Amygdala (tissue), 56 donors: ENCODE results near the gene MCTS1.
"Not testable (repeated sequence)": the region's sequence is repeated elsewhere in the genome, so short reads cannot be mapped to it uniquely, and the experiment has no call there.

Experiments
- DNase-seq, 56 donors: peaks; one replicate each; lab custom pipeline; 2025; lab: John Stamatoyannopoulos, UW

Gene MCTS1, protein sequence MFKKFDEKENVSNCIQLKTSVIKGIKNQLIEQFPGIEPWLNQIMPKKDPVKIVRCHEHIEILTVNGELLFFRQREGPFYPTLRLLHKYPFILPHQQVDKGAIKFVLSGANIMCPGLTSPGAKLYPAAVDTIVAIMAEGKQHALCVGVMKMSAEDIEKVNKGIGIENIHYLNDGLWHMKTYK

DNA sequence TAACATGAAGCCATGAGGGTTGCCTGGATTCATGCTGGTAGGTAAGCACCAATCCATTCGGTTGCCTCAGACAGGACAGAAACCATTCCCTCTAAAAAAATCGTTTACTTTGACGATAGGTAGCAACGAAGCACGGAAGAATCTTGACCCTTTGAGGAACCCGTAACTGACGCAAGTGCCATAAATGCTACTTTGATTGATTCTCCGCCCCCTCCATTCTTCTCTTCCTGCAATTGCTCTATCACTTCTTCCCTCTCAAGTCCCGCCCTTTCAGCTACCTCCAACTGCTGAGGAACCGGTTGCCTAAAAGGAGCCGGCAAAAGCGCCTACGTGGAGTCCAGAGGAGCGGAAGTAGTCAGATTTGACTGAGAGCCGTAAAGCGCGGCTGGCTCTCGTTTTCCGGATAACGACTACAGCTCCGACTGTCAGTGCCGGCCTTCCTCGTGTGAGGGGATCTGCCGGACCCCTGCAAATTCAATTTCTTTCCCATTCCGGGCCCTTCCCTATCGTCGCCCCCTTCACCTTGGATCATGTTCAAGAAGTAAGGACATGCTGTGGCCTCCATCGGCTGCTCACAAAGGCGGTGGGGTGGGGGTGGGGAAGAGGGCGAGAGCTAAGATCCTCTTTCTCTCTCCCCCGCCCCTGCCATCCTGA is at the start of gene MCTS1:
MCTS1 (plus strand) TSS at position 395 of the 654 bp plus-strand sequence; CDS start at position 531, 136 bp downstream.
- DNase-seq = peak; percentile 4 to 82 (median 55)

DNA sequence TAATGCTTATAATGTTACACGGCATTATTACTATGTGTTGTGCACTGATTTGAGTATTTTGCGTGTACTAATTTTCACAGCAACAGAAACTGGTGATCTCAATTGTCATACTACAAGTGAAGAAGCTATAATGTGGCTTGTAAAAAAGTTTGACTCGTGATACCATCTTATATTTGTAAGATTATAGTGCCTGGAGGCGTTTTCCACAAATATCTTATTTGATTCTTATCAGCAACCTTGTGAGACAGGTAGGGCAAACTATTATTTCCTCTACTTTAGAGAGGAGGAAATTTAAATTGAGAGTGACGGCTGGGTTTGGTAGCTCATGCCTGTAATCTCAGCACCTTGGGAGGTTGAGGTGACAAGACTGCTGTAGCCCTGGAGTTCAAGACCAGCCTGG is 47.6 kb upstream of the MCTS1 start:
- DNase-seq = no peak

DNA sequence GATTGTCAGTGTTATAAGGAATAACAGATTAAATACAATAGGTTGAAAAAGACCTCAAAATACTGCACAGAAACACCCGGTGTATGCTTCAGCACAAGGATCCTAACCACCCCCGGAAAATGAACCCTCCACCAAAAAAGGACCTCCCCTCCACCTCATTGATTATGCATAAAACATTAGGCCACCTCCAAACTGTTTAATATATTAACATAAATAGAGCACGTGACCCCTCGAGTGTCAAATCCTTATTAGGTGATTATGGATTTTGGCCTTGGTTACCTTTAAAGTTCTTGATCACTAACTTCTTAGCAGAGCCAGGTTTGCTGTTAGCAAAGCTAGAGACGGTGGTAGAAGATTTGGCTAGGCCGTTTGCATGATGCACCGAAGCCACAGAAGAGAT is 44.1 kb upstream of the MCTS1 start:
- DNase-seq = no peak

DNA sequence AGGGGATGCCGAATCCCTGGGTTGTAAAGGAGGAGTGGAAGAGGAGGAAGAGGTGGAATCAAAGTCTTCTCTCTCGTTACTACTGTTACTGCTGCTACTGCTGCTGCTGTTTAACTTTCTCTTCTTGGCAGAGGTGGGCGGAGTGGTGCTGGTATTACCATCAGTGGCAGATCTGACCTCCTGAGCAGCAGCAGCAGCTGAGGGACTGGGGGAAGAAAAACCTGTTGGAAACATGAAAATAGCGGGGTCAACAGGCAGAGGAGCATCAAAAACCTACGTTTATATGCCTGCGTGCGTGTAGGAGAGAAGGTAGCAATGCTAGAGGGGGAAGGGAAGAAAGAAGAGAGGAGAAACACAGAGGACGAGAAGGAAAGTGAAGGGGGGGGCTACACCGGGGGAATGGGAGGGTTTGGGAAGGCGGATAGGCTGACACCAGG is 43.5 kb upstream of the MCTS1 start:
- DNase-seq = peak in 30 of 56 donors; percentile 2 to 70 (median 26)

GRCh38 chrX:120560842-120561633 is 42.9 kb upstream of the MCTS1 start, which contains the start of gene CUL4B:
CUL4B (minus strand) TSS chrX:120560962; CDS start chrX:120560638, 324 bp downstream.
- DNase-seq = peak; percentile 20 to 93 (median 84)

DNA sequence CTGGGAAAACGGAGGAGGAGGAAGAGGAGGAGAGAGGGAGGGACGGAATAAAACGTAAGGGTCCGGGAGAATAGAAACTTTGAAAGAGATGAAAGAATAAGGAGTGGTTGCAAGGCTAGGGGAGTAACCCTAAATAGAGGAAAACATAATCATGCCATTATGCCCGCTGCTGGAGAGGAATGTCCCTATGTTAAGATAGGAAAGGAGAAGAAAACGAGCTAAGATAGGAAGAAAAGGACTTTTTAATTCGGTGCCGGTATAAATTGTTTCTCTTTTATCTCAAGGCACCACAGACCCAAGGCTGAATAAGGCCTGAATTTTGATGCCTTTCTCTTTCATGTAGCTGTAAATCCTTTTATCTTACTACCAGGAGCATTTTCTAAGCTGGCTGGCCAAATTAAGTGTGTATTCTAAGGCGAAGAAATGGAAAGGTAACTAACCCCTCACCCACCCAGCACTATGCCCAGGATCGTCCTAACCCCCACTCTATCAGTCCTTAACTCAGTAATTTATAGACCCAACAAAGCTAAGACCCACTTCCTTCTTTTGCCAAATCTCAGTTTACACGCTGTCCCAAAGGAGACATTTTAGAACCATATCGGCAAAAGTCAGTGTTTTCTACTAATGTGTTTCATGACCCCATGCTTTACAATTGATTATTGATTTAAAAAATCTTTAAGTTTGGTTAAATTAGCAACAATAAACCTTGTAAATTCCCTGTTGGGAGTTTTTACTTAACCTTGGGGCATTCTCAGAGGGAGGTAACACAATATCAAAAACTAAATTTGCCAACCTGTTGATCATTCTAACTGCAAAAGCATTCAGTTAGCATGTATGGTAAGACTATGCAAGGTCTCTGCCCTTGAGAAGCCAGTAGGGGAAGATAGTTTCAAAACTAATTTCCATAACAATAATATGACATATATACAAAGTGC is 42.0 kb upstream of the MCTS1 start:
- DNase-seq = peak in 2 of 56 donors; percentile 1 to 58

GRCh38 chrX:120562569-120562926 is 41.4 kb upstream of the MCTS1 start:
- DNase-seq = no peak

- DNase-seq = no peak
Measured at GRCh38 chrX:120564925-120565324, 39.0 kb upstream of the MCTS1 start.

GRCh38 chrX:120566817-120567216 is 37.1 kb upstream of the MCTS1 start:
- no peak for DNase-seq

GRCh38 chrX:120568035-120568434 is 35.9 kb upstream of the MCTS1 start:
- DNase-seq = no peak

DNA sequence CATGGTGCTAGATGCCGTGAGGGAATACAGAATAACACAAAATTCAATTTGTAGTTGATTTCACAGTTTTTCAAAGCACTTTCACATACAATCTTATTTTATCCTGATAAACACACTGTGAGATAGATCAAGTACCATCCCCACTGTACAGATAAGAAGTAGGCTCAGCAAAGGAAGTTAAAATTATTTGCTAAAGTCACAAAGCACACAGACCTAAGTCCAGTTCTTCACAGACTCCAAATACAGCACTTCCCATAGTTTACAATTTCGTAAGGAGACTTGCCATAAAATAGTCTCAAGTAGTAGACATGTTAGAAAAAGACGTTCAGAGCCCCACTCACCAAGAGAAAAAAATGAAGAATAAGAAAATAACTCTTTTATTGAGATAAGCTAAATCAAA is 35.3 kb upstream of the MCTS1 start:
- DNase-seq = no peak

- DNase-seq = no peak
Measured at GRCh38 chrX:120570011-120570600, 33.8 kb upstream of the MCTS1 start.

DNA sequence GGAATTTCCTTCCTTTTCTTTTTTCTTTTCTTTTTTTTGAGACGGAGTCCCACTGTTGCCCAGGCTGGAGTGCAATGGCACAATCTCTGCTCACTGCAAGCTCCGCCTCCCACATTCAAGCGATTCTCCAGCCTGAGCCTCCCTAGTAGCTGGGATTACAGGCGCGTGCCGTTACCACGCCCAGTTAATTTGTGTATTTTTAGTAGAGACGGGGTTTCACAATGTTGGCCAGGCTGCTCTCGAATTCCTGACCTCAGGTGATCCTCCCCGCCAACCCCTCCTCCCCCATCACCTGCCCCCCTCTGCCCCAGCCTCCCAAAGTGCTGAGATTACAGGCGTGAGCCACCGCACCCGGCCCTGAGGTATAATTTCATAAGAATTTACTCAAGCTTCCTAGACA is 30.1 kb upstream of the MCTS1 start:
- DNase-seq = not testable (repeated sequence)

DNA sequence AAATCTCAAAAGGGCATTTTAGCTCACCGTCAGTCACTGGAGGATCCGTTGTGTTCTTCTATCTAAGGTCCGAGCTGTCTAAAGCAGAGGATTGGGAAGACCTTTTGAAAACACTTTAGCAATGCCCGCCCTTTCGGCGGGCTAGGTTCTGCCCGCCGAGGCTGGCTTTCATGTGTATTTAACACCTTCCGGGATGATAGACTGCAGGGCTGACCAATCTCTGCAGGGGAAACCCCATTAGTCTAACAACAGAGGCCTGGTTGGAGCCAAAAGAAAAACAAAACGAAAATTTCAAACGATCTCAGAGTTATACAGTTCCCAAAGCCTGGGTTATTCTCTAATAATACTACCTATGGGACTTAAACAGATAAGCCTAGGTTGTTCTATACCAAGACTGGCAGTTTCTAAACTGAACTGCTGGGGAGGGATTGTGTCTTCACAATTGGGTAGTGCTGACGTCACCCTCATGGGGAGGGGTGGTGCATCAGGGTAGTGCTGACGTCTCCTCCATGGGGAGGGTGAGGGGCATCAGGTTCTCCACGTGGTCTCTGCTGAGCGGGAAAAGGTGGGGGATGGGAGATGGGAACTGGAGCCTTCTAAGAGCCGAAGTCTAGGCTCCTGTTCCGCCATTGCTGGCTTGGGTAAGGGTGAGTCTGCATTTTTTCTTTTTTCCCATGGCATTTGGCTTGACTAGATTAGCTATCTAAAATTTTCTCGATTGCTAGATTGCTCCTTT is 28.4 kb upstream of the MCTS1 start:
- no peak for DNase-seq

GRCh38 chrX:120585702-120586101 is 18.2 kb upstream of the MCTS1 start:
- DNase-seq = no peak

DNA sequence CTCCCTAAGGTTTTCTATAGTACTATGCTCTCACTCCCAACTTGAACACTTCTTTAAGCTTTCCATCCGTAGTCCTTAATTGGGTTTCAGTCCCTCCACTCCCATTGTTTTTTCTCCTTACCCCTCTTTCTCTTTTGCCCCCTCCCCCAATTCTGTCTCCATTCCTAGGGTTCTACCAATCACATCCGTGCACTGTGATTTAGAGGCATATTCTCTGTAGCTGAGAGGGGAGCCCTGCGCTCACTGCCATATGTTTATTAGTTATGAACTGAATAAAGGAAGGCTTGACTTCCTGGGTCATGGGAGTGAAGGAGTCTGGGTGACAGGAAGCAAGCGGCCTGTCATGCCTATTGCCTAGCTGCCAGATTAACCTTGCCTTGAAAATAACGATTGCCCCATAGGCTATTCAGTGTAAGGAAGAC is 471 bp downstream of the MCTS1 start:
- DNase-seq = peak in 10 of 56 donors; percentile 0 to 38 (median 4)

DNA sequence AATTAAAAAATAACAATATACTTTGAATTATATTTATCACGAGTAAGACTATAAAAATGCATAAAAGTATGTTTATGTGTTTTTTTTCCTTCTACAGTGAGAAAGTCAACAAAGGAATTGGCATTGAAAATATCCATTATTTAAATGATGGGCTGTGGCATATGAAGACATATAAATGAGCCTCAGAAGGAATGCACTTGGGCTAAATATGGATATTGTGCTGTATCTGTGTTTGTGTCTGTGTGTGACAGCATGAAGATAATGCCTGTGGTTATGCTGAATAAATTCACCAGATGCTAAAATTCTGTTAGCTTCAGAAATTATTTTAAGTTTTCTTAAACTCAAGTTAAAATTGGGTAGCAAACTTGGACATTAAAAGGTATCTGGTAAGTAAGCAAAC is 8.2 kb downstream of the MCTS1 start:
- DNase-seq = no peak

DNA sequence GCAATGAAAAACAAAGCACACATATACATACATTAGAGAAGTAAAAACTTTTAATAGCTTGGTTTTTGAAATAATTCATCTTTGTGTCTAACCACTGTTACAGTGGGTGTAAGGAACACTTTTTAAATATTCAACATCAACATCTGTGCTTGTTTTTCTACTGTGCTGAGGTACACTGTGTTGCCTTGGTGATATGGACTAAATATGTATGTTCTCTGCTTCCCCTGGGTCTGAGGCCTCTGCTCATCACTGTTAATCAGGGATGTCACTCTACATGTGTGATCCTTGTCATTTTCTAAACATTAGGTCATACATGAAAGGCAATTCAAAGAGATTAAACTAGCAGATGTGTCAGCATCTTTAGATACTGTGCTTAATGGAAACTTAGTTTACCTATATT is 10.9 kb downstream of the MCTS1 start:
- DNase-seq = no peak

- DNase-seq = no peak
Measured at GRCh38 chrX:120617996-120618630, 14.2 kb downstream of the MCTS1 start.
